Endothelial cell of umbilical vein (primary cell): ENCODE measurements around the gene FOXD2. TPM values are rescaled to one million over a fixed set of nuclear protein-coding genes. Genes with fewer than 3 reads are reported as not detected.

ENCODE experiments used
- BruUV-seq: library from RNA; stranded (reverse); fragments of 400-500 nt; replicated peaks from 2 replicates; lab custom pipeline; 2021; lab: Mats Ljungman, UMichigan
- CTCF ChIA-PET: fragments of 300-600, 350-600 bp; sonication (Branson Sonifier 250); formaldehyde crosslinking; loops from one replicate; lab custom pipeline; 2021; ENCODE audit warnings: antibody characterized with exemption, inconsistent platforms; lab: Charles Lee
- POLR2A ChIA-PET: fragments of 300-600, 350-600 bp; sonication (Branson Sonifier 250); formaldehyde crosslinking; loops from one replicate; lab custom pipeline; 2021; ENCODE audit warnings: antibody characterized with exemption, inconsistent platforms; lab: Charles Lee
- DNase-seq: peaks from one replicate; pipeline ENCODE4 v3.0.0-alpha.2; 2011; ENCODE audit warnings: low read depth, low spot score
- FAIRE-seq: peaks from 2 replicates; lab custom pipeline; 2011; peaks lifted over from hg19 to GRCh38; lab: Jason Lieb, UNC
- H2AFZ ChIP-seq: 2 replicates; pipeline ENCODE4 v1.6.0; 2012; ENCODE audit warnings: low read depth, low read length, control low read depth, inconsistent platforms
- H3K27ac ChIP-seq: 2 replicates; pipeline ENCODE4 v1.5.1; 2011; ENCODE audit warnings: low read depth, mild to moderate bottlenecking, control low read depth, low read length, moderate library complexity; ENCODE audit not compliant: insufficient read depth
- H3K27me3 ChIP-seq, 2 experiments: 2 replicates each; pipeline versions ENCODE4 v1.6.0 to v1.6.1; 2011; ENCODE audit warnings: low read length in 2 of 2, mixed read lengths in 1 of 2; ENCODE audit not compliant: control insufficient read depth in 2 of 2, insufficient read depth in 2 of 2
- H3K36me3 ChIP-seq, 2 experiments: 2 replicates in 1 of 2; 3 replicates in 1 of 2; pipeline ENCODE4 v1.5.1; 2011; ENCODE audit warnings: low read length in 2 of 2, mild to moderate bottlenecking in 1 of 2, moderate library complexity in 1 of 2; ENCODE audit not compliant: control insufficient read depth in 2 of 2, insufficient read depth in 2 of 2; ENCODE audit errors: extremely low read depth in 1 of 2
- H3K4me1 ChIP-seq: 3 replicates; pipeline ENCODE4 v1.5.1; 2011; ENCODE audit warnings: mild to moderate bottlenecking, low read length; ENCODE audit not compliant: control insufficient read depth, insufficient read depth; ENCODE audit errors: extremely low read depth
- H3K4me2 ChIP-seq: 2 replicates; pipeline ENCODE4 v1.6.1; 2011; ENCODE audit warnings: low read length, control low read depth, mixed read lengths; ENCODE audit not compliant: insufficient read depth
- H3K4me3 ChIP-seq, 3 experiments: fragments of 200-600 bp in 1 of 3; sonication (generic), shearing (Covaris generic) in 1 of 3; replicated peaks in 1 of 3; 2 replicates each; pipeline ENCODE4 v1.5.1; 2011 to 2016; ENCODE audit warnings: control low read depth in 3 of 3, low read length in 3 of 3, mild to moderate bottlenecking in 2 of 3, inconsistent platforms in 1 of 3, low read depth in 1 of 3, moderate library complexity in 1 of 3; ENCODE audit not compliant: insufficient read depth in 1 of 3
- H3K79me2 ChIP-seq: 2 replicates; pipeline ENCODE4 v1.6.0; 2012; ENCODE audit warnings: low read length, inconsistent platforms; ENCODE audit not compliant: control insufficient read depth, insufficient read depth
- H3K9ac ChIP-seq: replicated peaks from 2 replicates; pipeline ENCODE3; 2011; ENCODE audit warnings: low read length, control low read depth; ENCODE audit not compliant: insufficient read depth; ENCODE audit errors: extremely low read depth
- H3K9me1 ChIP-seq: replicated peaks from 3 replicates; pipeline ENCODE4 v1.6.0; 2011; ENCODE audit warnings: mild to moderate bottlenecking, low read length; ENCODE audit not compliant: control insufficient read depth, insufficient read depth; ENCODE audit errors: extremely low read depth
- H3K9me3 ChIP-seq: replicated peaks from 2 replicates; pipeline ENCODE4 v1.5.1; 2012; ENCODE audit warnings: low read length, inconsistent platforms; ENCODE audit not compliant: control insufficient read depth, insufficient read depth
- H4K20me1 ChIP-seq: replicated peaks from 2 replicates; pipeline ENCODE3; 2011; ENCODE audit warnings: mild to moderate bottlenecking, low read length; ENCODE audit not compliant: control insufficient read depth, insufficient read depth; ENCODE audit errors: extremely low read depth
- EZH2 ChIP-seq: IDR thresholded peaks from 2 replicates; pipeline ENCODE4 v1.6.1; 2012; ENCODE audit warnings: borderline replicate concordance, low read depth, mild to moderate bottlenecking, moderate library complexity, low read length, inconsistent platforms; ENCODE audit not compliant: severe bottlenecking
- FOS ChIP-seq: IDR thresholded peaks from 2 replicates; pipeline ENCODE4 v1.6.1; 2011; ENCODE audit warnings: mild to moderate bottlenecking, low read length, moderate library complexity, borderline replicate concordance; ENCODE audit not compliant: insufficient read depth
- GATA2 ChIP-seq: IDR thresholded peaks from 2 replicates; pipeline ENCODE4 v1.7.0; 2011; ENCODE audit warnings: low read depth, mild to moderate bottlenecking, moderate library complexity, mixed read lengths, low read length; ENCODE audit not compliant: insufficient read length, insufficient read depth
- JUN ChIP-seq: IDR thresholded peaks from 2 replicates; pipeline ENCODE4 v1.6.1; 2011; ENCODE audit warnings: borderline replicate concordance, low read depth; ENCODE audit not compliant: insufficient read length, insufficient read depth
- MYC ChIP-seq: IDR thresholded peaks from one replicate; pipeline ENCODE4 v1.6.1; 2011; ENCODE audit warnings: mild to moderate bottlenecking, low read depth, low read length
- POLR2A ChIP-seq: IDR thresholded peaks from 2 replicates; pipeline ENCODE4 v1.6.1; 2012; ENCODE audit warnings: low read depth, mild to moderate bottlenecking, control low read depth, low read length
- POLR2AphosphoS5 ChIP-seq: IDR thresholded peaks from 2 replicates; pipeline ENCODE4 v1.6.1; 2012; ENCODE audit warnings: low read depth, mild to moderate bottlenecking, control low read depth, low read length, moderate library complexity; ENCODE audit not compliant: insufficient read depth
- dilution Hi-C: fragments of 300-500 bp; cut with MboI; formaldehyde crosslinking; loops from one replicate; pipeline ENCODE4 v1.15.0; 2019; ENCODE audit warnings: low sequenced_read_pairs; ENCODE audit not compliant: extremely low pct_ligation_motif_present
- intact Hi-C: fragments of 100-400 bp; cut with micrococcal nuclease; formaldehyde crosslinking; loops from one replicate; pipeline ENCODE4 v1.10.0; 2022
- polyA plus RNA-seq, 4 experiments: library from polyadenylated mRNA; depleted of rRNA in 3 of 4; stranded (reverse) in 3 of 4; unstranded in 1 of 4; fragments of >200 nt; gene quantifications; 2 replicates each; pipeline versions ENCODE4 v1.2.1 to v1.2.3, GENCODE V29; 2011 to 2012; ENCODE audit warnings: missing spikeins in 1 of 4
- total RNA-seq: library from RNA; stranded (reverse); gene quantifications from 2 replicates; pipeline ENCODE4 v1.2.3, GENCODE V29; 2021
- TF ChIP-seq, protein P1 (sequence below), 2 donors: IDR thresholded peaks; 1 replicate in 1 of 2; 2 replicates in 1 of 2; pipeline ENCODE4 v1.5.1; 2011; ENCODE audit warnings: low read length in 2 of 2, mild to moderate bottlenecking in 2 of 2, moderate library complexity in 2 of 2, control low read depth in 1 of 2, inconsistent platforms in 1 of 2, low read depth in 1 of 2; ENCODE audit not compliant: insufficient read depth in 1 of 2; ENCODE audit errors: extremely low read depth in 1 of 2
- TF ChIP-seq, protein P2 (sequence below): IDR thresholded peaks from 2 replicates; pipeline ENCODE4 v1.6.1; 2011; ENCODE audit not compliant: insufficient read depth, insufficient read length

Gene FOXD2
- total and polyA plus RNA-seq, 2 donors (not counting 3 experiments of a cell fraction or from before 2014, with no cell fraction given) = 0.01 to 0.09 TPM

- ChIA-PET CTCF (interaction anchor here (1.2 kb wide), 2 partner anchors 48 to 240 kb away, joined by 3 read pairs; no protein-coding TSS in a partner anchor), POLR2A (no interaction called here)
- Histone ChIP-seq H3K36me3 (no peaks in the 10 kb centered on the region), H4K20me1 (no peaks in the 10 kb centered on the region), H3K9me3 (no peaks in the 10 kb centered on the region), H3K27me3 (no peaks in the 10 kb centered on the region), H3K9me1 (no peaks in the 10 kb centered on the region), H3K9ac (no peak overlapping the region), H3K4me2 (no peak overlapping the region), H3K4me3 (no peak overlapping the region), H3K27ac (no peak overlapping the region), H3K4me1 (no peaks in the 10 kb centered on the region), H2AFZ (no peak overlapping the region), H3K79me2 (no peaks in the 10 kb centered on the region)
- DNase-seq (no peak), FAIRE-seq (no peak)
- TF ChIP-seq POLR2AphosphoS5 (no peak), MYC (no peak), POLR2A (no peak), EZH2 (no peak), JUN (no peak), FOS (no peak), GATA2 (no peak)
- TF ChIP-seq, protein P1, sequence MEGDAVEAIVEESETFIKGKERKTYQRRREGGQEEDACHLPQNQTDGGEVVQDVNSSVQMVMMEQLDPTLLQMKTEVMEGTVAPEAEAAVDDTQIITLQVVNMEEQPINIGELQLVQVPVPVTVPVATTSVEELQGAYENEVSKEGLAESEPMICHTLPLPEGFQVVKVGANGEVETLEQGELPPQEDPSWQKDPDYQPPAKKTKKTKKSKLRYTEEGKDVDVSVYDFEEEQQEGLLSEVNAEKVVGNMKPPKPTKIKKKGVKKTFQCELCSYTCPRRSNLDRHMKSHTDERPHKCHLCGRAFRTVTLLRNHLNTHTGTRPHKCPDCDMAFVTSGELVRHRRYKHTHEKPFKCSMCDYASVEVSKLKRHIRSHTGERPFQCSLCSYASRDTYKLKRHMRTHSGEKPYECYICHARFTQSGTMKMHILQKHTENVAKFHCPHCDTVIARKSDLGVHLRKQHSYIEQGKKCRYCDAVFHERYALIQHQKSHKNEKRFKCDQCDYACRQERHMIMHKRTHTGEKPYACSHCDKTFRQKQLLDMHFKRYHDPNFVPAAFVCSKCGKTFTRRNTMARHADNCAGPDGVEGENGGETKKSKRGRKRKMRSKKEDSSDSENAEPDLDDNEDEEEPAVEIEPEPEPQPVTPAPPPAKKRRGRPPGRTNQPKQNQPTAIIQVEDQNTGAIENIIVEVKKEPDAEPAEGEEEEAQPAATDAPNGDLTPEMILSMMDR (IDR thresholded peaks at IDR 0.05; ENCODE audit: extremely low read depth in 1 of 2, insufficient read depth in 1 of 2, low read depth in 1 of 2, low read length in 2 of 2) = no peak
- TF ChIP-seq, protein P2, sequence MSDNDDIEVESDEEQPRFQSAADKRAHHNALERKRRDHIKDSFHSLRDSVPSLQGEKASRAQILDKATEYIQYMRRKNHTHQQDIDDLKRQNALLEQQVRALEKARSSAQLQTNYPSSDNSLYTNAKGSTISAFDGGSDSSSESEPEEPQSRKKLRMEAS = no peak
- intact Hi-C loops = no loop called here
- dilution Hi-C loops = no loop called here
- BruUV-seq = no TSS peak
These were observed 48.0 kb downstream of the FOXD2 start for GRCh38 chr1:47485817-47486216.
